GM06990 (cell line): Measurements from ENCODE around the gene TOM1L2.

Experiments used
- DNase-seq: peaks from one replicate; pipeline ENCODE4 v3.0.0-alpha.2; 2011; ENCODE audit not compliant: insufficient read length; ENCODE audit errors: extremely low read depth
- H3K27me3 ChIP-seq: replicated peaks from 2 replicates; pipeline ENCODE4 v1.6.0; 2011; ENCODE audit warnings: low read length; ENCODE audit not compliant: control insufficient read depth, insufficient read depth
- H3K36me3 ChIP-seq: 2 replicates; pipeline ENCODE4 v1.5.1; 2011; ENCODE audit warnings: low read length; ENCODE audit not compliant: control insufficient read depth, insufficient read depth
- H3K4me3 ChIP-seq: replicated peaks from 2 replicates; pipeline ENCODE4 v1.5.1; 2011; ENCODE audit warnings: low read depth, mild to moderate bottlenecking, control low read depth, low read length
- TF ChIP-seq, protein P1 (sequence below): IDR thresholded peaks from 2 replicates; pipeline ENCODE4 v1.5.1; 2011; ENCODE audit warnings: low read length, control low read depth, mild to moderate bottlenecking, inconsistent platforms; ENCODE audit not compliant: insufficient read depth, poor library complexity, severe bottlenecking

TOM1L2 gene

DNA sequence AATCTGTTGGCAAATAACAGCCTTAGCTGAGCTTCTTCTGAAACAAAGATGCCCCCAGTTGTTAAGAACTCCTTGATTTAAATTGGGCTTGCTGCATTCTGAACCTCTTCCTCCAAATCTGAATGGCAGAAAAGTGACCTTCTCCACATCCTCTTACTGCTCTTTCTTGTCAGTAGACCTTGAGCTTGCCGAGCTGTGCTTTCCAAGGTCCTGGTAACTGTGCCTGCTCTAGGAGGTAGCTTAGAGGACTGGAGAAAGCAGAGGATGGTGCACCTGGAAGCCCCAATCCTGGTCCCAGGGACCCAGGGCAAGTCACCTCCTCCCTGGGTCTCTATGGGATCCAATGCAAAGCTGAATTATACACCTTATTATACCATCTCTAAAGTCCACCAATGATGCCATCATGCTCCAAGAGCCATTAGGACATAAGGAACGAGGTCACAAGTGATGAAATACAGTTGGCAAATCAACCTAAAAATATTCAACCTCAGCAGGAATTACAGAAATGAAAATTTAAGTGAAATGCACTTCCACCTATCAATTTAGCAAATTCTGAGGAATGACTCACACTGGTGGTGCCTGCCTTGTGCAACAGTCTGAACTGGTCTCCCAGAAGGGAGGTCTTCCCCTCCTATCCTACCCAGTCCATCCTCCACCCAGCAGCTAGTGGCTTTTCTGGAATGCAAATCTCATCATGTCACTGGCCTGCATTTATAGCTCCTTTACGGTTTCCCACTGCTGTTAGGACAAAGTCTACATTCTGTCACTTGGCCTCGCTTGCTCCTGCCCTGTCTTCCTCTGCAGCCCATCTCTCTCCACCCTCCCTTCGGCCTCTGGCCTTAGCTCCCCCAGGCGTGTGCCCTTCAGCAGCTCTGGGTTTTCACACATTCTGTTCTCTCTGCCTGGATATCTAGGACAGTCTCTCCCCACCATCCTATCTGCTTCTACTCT is 36.6 kb downstream of the TOM1L2 start:
- no peak for DNase-seq

DNA sequence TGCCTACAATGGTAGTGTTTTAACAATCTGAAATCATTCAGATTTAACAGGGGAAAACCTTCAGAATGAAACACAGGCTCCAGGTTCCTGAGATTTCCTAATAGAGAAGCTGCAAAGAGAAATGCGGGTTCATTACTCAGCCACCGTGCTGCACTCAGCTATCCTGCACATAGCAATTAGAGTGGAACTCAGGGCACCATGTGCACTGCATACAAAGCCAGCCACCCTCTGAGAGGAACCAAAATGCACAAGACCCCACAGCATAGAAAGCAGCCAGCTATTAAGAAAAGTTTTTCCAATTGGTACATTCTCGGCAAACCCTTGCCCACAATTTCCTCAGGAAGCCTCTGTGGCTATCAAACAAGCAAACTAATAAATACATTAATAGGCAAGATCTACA is 37.4 kb downstream of the TOM1L2 start:
- TF ChIP-seq, protein P1, sequence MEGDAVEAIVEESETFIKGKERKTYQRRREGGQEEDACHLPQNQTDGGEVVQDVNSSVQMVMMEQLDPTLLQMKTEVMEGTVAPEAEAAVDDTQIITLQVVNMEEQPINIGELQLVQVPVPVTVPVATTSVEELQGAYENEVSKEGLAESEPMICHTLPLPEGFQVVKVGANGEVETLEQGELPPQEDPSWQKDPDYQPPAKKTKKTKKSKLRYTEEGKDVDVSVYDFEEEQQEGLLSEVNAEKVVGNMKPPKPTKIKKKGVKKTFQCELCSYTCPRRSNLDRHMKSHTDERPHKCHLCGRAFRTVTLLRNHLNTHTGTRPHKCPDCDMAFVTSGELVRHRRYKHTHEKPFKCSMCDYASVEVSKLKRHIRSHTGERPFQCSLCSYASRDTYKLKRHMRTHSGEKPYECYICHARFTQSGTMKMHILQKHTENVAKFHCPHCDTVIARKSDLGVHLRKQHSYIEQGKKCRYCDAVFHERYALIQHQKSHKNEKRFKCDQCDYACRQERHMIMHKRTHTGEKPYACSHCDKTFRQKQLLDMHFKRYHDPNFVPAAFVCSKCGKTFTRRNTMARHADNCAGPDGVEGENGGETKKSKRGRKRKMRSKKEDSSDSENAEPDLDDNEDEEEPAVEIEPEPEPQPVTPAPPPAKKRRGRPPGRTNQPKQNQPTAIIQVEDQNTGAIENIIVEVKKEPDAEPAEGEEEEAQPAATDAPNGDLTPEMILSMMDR, result no peak
- no peak overlapping the region for H3K4me3 ChIP-seq
- DNase-seq, result no peak

More for the DNA sequence above, 36.6 kb downstream of the TOM1L2 start:
- Histone ChIP-seq H3K27me3 (no peaks in the 10 kb centered on the region), H3K4me3 (no peak overlapping the region), H3K36me3 (no peaks in the 10 kb centered on the region)
- TF ChIP-seq, protein P1, result no peak

DNA sequence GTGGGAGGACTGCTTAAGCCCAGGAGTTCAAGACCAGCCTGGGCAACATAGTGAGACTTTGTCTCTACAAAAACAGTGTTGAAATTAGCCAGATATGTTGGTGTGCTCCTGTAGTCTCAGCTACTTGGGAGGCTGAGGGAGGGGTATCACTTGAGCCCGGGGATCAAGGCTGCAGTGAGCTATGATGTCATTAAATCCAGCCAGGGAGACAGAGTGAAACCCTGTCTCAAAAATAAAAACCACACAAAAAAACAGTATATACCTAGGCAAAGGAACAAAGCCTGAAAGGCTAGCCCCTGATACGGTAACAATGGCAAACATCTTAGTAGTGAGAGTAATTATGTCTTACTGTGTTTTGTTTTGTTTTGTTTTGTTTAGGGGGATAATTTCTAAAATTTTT is 38.0 kb downstream of the TOM1L2 start:
- DNase-seq, result no peak
- Histone ChIP-seq H3K36me3 (no peaks in the 10 kb centered on the region), H3K27me3 (no peaks in the 10 kb centered on the region), H3K4me3 (no peak overlapping the region)
- TF ChIP-seq, protein P1, result no peak

More for the DNA sequence above, 37.4 kb downstream of the TOM1L2 start:
- Histone ChIP-seq H3K36me3 (no peaks in the 10 kb centered on the region), H3K27me3 (no peaks in the 10 kb centered on the region)

DNA sequence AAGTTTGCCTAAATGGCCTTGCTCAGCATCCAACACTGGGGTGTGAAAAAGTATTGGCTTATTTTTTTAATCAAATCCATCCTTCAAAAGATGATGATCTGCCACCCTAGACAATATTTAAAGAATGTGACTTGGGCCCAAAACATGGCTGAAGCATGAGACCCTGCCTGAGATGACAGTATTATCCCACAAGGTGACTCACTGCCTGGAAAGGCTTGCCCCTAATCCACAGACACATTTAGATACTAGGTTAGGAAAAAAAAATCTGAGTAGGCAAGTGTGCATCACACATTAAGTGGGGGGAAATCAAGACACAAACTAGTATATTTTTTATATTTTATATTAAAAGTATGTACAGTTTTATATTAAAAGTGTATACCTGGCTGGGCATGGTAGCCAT is 38.4 kb downstream of the TOM1L2 start:
- TF ChIP-seq, protein P1, result no peak
- Histone ChIP-seq H3K36me3 (no peaks in the 10 kb centered on the region), H3K4me3 (no peak overlapping the region), H3K27me3 (no peaks in the 10 kb centered on the region)
- DNase-seq, result no peak

DNA sequence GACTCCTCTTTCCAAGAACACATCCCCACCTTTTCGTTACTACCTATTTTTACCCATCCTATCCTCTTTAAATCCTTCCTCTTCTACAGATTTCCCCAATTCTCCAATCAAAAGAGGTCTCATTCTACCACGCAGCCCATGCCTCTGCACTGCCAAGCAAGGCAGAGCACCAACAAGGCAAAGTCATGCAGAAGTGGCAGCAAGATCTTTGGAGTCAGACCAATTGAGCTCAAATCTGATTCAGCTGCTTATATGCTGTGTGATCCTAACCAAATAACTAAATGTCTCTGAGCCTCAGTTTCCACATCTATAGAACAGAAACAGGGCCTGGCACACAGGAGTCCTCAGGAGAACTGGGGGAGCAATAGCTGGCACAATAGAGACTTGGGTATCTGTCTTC is 41.0 kb downstream of the TOM1L2 start:
- DNase-seq, result no peak
- H3K36me3 ChIP-seq, result no peaks in the 10 kb centered on the region
- TF ChIP-seq, protein P1, result no peak
- H3K27me3 ChIP-seq, result no peaks in the 10 kb centered on the region
- no peak overlapping the region for H3K4me3 ChIP-seq

DNA sequence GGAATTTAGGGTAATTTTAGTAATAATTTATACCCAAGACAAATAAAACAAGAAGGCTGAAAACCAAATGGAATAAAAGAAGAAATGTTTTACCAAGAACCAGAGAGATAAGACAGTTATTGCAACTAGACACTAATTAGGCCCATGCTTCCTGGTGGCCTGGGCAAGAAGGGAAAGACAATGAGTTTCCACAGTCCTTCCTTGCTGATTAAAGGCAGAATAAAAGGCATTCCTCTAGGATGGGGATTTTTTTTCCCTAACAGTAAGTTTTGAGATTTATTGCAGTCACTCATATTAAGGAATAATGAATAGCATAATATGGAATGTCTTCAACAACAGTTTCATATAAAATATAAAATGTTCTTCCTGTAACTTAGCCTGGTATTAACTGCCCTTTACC is 41.5 kb downstream of the TOM1L2 start:
- Histone ChIP-seq H3K4me3 (no peak overlapping the region), H3K27me3 (no peaks in the 10 kb centered on the region), H3K36me3 (no peaks in the 10 kb centered on the region)
- TF ChIP-seq, protein P1, result no peak
- DNase-seq, result no peak
